Skin of body (tissue), 2 donors: ENCODE results near the gene PIAS1. TPM values are rescaled to one million over a fixed set of nuclear protein-coding genes. Genes with fewer than 3 reads are reported as not detected.
"Not testable (repeated sequence)": the region's sequence is repeated elsewhere in the genome, so short reads cannot be mapped to it uniquely, and the experiment has no call there.

Experiments
- DNase-seq: peaks from one replicate; lab custom pipeline; 2025; lab: John Stamatoyannopoulos, UW
- total RNA-seq: library from RNA; depleted of rRNA; stranded (reverse); fragments of >200 nt; gene quantifications from one replicate; pipeline ENCODE4 v1.2.3, GENCODE V29; 2014

Gene PIAS1
- 46.8 TPM for total RNA-seq

DNA sequence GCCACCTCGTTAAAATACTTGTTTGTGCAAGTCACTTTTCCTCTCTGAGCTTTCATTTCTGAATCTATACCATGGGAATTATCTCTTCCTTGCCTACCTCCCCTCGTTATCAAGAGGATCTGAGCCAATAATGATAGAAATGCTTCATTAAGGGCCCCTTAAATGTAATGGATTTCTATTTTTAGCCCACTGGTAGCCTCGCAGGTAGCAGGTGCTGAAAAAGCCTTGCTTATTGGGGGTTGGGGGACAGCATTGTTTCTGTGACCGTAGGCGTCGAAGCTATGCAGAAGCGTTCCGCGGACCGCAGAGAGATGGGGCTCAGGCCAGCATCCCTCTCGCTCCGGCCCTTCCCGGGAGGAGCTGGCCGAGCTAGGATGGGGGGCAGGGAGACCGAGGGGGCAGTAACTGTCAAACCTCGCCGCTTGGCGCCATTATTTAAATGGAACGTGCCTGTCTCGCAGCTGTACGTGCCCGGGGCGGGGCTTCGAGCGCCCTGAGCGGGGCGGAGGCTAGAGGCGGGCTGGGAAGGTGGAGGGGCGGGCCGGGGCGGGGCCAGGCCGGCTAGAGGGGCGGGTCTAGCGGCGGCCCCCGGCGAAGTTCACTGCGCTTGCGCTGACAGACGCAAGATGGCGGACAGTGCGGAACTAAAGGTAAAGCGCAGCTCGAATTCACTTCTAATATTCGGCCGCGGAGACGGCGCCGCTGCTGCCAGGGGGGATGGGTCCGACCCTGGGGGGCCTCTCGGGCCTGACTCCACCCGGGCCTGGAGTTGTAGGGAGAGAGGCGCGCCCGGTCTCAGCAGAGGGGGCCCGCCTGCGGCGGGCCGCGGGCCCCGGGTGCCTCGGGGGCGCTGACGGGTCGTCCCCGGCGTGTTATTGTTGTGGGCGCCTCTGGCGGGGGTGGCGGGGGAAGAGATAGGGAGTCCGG lies at the start of gene PIAS1:
Gene PIAS1 (plus strand): TSS at position 615 of the 927 bp plus-strand sequence. CDS start 12 bp downstream, at position 627.
- DNase-seq = peak; percentile 79

DNA sequence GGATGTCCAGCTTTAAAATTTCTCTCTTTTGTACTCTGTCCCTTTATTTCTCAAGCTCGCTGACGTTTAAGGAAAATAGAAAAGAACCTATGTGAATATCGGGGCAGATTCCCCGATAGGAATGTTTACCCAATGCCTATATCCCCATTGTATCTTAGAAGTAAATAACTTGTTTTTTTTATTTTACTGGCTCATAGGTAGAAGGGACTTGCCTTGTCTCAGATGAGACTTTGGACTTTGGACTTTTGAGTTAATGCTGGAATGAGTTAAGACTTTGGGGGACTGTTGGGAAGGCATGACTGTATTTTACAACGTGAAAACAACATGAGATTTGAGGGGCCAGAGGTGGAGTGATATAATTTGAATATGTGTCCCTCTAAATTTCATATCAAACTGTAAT lies 46.5 kb upstream of the PIAS1 start:
- not testable (repeated sequence) for DNase-seq

DNA sequence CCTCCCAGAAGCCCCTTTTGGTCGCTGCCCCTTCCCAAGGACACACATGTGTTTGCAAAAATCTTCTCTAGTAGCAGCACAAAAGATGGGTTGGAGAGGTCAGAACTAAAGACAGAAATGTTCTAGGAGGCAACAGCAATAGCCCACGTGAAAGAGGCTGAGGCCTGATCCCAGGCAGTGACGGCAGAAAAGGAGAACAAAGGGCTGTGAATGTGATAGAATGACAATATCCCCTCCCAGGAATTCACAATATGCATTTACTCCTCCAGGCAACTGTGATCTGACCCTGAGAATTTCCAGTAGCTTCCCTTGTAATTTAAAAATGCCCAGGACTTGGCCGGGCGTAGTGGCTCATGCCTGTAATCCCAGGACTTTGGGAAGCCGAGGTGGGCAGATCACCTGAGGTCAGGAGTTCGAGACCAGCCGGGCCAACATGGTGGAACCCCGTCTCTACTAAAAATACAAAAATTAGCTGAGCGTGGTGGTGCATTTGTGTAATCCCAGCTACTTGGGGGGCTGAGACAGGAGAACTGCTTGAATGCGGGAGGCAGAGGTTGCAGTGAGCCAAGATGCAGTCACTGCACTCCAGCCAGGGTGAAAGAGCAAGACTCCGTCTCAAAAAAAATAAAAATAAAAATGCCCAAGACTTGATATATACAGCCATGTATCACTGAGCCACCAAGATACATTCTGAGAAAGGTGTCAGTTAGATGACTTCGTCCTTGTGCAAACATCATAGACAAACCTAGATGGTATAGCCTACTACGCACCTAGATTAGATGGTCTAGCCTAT lies 43.6 kb upstream of the PIAS1 start:
- DNase-seq = no peak

DNA sequence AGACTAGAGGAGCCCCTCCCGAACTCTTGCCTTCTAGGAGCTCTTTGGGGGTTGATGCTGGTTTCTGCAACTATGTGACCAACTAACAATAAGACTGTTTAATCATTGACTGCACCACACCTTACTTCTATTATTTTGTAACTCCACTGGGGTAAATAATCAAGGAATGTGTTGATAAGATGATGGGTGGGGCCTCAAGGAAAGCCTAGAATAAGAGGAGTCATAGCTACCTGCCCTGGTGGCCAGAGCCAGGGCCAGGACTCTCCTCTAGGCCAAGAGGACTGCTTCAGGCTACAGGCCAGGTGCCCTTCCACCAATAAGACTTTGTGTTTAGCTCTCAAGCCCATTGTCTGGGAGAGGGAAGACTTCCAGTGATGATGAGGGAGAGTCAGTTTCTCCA lies 41.2 kb upstream of the PIAS1 start:
- DNase-seq = no peak

DNA sequence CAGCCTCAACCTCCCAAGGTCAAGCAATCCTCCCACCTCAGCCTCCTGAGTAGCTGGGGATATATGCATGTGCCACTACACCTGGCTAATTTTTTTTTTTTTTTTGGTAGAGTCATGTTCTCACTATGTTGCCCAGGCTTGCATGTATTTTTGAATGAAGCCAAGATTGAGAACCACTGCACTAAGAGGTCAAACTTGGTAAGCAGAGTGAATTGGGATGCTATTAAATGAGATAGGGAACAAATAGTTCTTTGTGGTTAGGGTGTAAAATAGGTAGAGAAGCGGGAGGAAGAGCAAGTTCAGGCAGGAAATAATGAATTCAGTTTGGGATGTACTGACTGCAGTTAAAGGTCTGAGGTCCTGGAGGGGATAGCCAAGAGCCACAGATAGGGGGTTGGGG lies 39.9 kb upstream of the PIAS1 start:
- no peak for DNase-seq

DNA sequence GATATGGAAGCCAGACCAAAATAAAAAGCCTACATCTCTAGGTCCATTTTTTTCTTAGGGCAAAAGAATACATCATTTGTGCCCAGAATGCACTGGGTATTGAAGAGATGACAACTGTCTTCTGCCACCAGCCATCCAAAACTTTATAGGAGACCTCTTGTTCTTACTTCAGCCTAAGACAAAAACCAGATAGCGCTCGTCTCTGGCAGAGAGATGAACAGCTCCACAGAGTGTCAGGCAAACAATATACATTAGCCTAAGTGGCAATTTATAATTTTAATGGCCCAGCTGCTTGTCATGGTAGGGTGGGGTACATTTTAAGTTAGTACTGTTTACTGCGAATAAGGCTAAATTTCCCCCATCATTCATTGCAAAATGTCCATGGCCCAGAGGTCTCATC lies 38.9 kb upstream of the PIAS1 start:
- DNase-seq = no peak

DNA sequence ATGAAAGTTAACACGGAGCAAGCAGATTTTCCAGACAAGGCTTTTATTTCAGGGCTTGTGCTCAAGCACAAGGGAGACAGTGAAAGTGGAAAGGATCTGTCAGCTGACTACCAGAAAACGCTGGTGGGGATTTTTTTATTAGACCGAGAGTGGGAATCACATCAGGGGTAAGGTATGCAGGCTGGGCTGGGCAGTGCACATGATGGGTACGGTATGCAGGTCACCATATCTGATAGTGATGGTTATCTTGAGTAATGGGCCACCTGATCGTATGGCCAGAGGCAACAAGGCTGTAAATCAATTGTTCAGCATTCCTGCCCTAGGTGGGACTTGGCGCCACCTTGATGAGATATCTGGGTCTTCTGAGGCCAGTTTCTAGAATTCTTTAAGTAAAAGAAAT lies 36.9 kb upstream of the PIAS1 start:
- DNase-seq = no peak

DNA sequence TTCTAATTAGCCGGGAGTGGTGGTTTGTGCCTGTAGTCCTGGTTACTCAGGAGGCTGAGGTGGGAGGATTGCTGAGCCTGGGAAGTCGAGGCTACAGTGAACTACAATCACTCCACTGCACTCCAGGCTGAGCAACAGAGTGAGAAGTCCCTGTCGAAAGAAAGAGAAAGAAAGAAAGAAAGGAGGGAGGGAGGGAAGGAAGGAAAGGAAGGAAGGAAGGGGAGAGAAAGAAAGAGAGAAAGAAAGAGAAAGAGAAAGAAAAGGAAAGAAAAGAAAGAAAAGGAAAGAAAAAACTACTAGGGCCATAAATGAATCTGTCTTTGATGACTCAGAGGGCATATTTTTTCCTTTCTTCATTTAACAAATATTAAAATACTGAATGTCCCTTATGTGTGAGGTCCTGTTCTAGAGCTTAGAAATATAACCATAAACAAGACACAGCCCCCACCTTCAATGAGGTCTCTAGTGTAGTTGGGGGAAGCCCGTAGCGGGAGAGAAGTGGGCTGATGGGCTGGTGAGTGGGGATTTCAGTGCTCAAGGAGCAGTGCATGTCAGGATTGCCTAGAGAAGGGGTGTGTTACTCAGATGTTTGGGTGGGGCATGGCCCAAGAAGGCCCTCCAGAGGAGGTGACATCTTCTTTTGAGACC lies 35.2 kb upstream of the PIAS1 start:
- no peak for DNase-seq

DNA sequence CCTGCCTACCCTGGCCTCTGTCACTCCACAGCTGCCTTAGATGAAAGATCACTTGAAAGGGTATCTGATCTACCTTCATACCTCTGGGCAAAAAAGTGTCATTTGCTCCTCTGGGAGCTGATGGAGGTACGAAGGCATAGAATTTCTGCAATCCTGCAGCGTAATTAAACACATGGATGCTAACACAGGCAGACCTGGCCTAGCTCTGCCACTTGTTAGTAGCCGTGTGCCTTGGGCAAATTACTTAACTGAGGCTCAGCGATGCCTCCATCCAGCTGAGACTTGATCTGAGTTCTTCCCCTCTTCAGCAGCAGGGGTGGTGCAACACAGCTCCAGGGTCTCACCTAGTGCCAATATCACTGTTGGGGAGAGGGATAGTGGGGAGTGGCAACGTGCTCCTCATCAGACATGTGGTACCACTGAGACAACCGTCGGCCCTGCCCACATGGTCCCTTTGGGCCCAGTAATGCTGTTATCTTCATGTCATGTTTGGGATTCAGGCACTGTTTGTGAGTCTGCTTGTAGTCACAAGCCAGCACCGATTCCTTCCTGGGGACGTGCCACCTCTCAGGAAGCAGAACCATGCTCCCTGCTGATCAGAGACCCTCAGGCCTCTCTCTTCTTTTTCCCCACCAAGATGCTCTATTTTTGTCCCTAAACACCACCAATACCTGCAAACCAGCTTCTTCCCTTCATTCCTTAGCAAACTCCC lies 34.1 kb upstream of the PIAS1 start:
- no peak for DNase-seq

DNA sequence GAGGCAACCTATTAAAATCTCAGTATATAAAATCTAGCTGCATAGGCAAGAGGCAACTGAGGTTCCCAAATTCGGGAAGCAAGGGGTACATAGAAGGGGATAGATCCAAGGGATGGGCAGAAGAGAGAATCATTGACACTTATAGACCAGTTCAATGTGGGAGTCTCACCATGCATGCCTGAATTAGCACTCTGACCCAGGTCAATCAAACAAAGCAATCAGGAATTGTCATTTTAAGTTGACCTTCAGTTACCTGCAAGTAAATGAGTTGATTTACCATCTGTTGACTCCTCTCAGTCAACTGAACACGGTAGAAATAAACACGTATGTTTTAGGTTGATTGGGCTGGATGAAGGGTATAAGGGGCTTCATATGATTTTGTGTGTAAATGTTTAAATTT lies 33.4 kb upstream of the PIAS1 start:
- no peak for DNase-seq

DNA sequence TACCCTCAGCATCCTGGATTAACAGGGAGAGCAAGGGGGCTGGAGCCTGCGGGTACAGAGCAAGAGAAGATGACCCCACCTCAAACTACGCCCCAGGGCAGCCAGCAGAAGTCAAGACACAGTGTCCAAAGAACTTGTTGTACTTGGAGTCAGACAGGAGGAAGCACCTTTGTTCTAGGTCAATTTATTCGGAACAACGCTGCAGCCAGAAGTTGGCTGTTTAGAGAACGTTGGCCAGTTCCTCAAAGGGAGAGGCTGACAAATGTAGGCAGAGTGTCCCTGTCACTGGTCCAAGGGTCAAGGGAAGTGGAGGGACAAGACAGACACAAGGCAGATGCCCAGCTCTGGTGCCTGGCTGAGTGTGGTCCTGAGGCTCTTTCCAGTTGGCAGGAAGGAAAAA lies 32.1 kb upstream of the PIAS1 start:
- DNase-seq = no peak

DNA sequence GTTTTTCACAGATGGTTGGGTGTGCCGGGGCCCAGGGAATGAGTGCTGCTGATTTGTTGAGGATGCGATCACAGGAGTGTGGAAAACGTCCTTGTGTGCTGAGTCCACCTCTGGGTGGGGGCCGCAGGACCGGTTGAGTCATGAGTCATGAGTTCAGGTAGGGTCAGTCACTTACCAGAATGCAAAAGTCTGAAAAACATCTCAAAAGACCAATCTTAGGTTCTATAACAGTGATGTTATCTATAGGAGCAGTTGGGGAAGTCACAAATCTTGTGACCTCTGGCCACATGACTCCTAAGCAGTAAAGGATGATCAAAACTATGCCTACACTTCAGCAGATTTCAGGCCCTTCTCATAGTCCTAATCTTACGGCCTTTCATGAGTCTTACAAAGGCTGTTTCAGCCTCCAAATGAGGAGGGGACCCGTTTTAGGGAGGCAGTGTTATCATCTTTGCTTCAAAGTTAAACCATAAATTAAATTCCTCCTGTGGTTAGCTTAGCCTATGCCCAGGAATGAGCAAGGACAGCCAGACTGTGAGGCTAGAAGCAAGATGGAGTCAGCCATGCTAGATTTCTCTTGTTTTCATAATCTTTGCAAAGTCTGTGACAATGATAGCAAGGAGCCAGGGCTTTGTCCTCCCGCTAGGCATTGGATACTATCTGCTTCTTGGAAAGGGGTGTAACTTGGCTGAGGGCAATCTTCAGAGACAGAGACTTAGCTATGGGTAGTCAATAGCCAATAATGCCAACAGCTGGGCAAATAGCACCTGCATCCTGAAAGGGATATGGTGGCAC lies 30.6 kb upstream of the PIAS1 start:
- DNase-seq = no peak

DNA sequence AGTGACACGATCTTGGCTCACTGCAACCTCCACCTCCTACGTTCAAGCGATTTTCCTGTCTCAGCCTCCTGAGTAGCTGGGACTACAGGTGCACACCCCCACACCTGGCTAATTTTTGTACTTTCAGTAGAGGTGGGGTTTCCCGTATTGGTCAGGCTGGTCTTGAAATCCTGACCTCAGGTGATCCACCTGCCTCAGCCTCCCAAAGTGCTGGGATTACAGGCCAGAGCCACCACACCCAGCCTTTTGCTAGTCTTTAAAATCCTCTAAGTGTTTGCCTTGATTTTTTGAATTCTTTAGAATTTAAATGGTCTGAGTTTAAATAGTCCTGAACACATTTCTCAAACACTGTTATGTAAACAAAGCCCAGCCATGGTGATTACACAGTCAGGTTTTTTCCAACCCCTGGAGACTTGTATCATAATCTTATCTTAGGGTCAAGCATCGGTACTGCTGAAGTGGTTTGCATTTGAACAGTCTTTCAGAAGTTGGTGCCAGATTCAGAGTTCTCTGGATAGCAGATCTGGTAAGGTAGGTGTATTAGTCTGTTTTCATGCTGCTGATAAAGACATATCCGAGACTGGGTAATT lies 28.2 kb upstream of the PIAS1 start:
- no peak for DNase-seq

DNA sequence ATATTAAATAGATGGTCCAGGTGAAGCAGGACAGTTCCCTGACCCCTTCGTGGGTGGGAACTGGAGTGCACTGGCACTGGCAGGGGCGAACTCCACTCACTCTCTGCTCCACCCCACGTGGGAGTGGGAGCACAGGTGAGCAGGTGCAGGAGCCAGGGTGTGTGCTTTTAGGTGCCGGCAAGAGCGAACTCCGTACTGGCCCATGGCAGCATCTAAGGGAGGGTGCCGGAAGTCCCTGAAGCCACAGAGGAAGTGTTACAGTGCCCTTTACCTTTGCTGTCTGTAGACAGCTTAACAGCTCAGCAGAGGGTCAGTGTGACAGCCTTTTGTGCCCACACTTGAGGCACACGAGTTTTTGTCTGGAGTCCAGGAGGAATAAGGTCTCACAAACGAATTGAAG lies 26.7 kb upstream of the PIAS1 start:
- DNase-seq = no peak

DNA sequence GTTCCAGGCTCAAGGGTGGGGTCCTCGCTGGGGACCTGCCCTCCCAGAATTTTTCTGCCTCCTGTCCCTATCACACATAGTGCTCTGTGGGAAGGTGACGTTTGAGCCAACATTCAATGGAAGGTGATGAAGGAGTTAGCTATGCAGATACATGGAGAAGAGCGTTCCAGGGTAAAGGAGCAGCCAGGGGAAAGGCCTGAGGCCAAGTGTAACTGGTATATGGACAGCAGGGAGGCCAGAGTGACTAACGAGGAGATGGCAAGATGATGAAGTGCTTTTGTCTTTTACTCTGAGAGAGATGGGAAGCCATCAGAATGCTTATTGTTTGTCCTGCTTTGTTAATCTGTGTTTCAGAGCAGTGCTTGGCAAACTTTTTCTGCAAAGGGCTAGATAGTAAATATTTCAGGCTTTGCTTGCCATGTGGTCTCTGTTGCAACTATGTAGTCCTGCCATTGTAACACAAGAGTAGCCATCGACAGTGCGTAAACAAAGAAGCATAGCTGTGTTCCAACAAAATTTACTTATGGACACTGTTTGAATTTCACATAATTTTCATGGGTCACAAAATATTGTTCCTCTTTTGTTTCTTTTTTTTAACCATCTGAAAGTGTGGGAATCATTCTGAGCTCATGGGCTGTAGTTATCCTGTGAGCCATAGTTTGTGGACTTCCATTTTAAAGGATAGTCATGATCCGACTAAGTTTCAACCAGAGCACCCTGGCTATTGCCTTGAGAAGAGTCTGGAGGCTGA lies 25.8 kb upstream of the PIAS1 start:
- no peak for DNase-seq

DNA sequence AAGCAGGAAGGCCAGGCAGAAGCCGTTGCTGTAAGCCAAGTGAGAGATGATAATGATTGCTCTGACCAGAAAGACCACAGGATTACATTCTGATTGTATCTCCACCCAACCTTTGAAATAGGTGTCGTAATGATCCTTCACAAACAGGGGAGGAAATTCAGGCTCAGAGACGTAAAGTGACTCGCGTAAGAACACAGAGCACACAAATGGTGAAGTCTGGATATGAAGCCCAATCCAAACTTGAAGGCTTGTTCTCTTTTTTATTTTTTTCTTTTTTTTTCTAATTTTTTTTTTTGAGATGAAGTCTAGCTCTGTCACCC lies 25.3 kb upstream of the PIAS1 start:
- no peak for DNase-seq

DNA sequence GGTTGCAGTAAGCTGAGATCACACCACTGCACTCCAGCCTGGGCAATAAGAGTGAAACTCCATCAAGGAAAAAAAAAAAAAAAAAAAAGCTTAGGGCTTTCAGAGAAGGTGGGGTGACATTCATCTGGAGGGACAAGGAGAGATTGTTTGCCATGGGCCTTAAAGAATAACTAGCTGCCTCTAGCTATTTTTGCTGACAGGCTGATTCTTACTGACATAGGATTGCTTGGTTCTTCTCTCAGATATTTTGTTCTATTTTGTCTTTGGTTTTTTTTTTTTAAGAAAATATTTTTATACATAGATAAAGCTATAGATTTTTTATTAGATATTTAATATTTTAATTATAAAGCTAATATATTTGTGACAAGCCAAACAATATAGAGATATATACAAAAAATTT lies 24.2 kb upstream of the PIAS1 start:
- no peak for DNase-seq

DNA sequence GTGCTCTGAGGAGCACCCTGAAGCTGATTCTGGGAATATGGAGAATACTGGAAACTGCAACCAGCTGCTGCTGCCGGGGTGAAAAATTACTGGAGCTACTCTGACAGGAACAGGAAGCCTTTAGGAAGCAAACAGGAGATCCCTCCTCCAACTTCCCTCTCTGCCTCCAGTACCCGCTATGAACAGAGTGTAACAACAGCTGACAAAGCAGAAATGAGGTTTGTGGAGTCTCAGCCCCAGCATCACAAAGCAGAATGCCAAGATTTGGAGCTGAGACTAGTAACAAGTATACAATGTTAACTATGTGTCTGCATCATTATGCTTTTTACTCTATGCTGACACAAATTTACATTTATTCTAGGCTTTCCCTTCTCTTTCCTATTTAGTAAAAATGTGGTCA lies 22.7 kb upstream of the PIAS1 start:
- no peak for DNase-seq

DNA sequence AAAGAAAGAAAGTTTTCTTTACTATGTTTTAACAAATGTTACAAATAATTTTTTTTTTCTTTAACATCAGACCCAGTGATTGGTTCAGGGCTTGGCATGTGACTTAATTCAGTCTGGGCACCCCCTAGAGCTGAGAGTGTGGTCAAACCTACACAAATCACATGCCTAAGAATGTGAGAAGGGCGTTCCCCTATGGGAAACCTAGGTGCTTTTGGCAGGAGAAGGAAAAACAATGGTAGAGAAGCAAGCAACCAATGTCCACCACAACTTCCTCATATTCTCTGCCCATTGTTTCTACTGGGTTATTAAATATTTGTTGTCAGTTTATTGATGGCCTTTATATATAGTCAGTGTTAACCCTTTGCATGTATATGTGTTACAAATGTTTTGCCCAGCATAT lies 21.4 kb upstream of the PIAS1 start:
- DNase-seq = no peak

DNA sequence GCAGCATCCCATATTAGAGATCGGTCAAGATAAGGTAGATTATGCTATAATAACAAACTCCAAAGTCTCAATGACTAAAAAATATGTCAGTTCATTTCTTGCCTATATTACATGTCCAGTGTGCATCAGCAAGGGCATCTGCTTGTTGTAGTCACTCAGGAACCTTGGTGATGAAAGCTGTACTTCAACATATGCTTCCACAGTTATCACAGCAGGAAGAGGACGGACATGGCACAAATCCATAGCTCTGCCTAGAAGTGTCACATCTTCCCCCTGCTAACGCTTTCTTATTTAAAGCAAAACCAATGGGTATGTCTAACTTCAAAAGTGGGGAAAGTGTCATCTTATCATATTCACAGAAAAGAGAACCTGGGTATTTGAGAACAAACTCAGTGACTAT lies 20.0 kb upstream of the PIAS1 start:
- DNase-seq = no peak
